Measurements from ENCODE around the gene FAM98A.

Gene FAM98A

GRCh38 chr2:33595385-33595784, 3.7 kb downstream of the FAM98A start:
- DNase-seq, result no peak

- no peak for DNase-seq
Measured at GRCh38 chr2:33589444-33589843, 9.7 kb downstream of the FAM98A start.

- no peak for DNase-seq
Measured at GRCh38 chr2:33588232-33588631, 10.9 kb downstream of the FAM98A start.

GRCh38 chr2:33586766-33587165, 12.3 kb downstream of the FAM98A start:
- DNase-seq, result no peak

- DNase-seq, result peak; percentile 45
Measured at GRCh38 chr2:33583194-33583938, 15.7 kb downstream of the FAM98A start.

- no peak for DNase-seq
Measured at GRCh38 chr2:33581872-33582271, 17.2 kb downstream of the FAM98A start.

GRCh38 chr2:33579227-33579626, 19.9 kb downstream of the FAM98A start:
- no peak for DNase-seq

- no peak for DNase-seq
Measured at GRCh38 chr2:33577668-33578067, 21.4 kb downstream of the FAM98A start.

GRCh38 chr2:33577084-33577483, 22.0 kb downstream of the FAM98A start:
- DNase-seq, result no peak

- no peak for DNase-seq
Measured at GRCh38 chr2:33573657-33574056, 25.4 kb downstream of the FAM98A start.

GRCh38 chr2:33570681-33571080, 28.4 kb downstream of the FAM98A start:
- DNase-seq, result no peak

- DNase-seq, result no peak
Measured at GRCh38 chr2:33561872-33562271, 37.2 kb downstream of the FAM98A start.

- DNase-seq, result no peak
Measured at GRCh38 chr2:33560017-33560416, 39.1 kb downstream of the FAM98A start.

- DNase-seq, result no peak
Measured at GRCh38 chr2:33559328-33559727, 39.8 kb downstream of the FAM98A start.

GRCh38 chr2:33555681-33556080, 43.4 kb downstream of the FAM98A start:
- DNase-seq, result no peak

GRCh38 chr2:33552758-33553461, 46.2 kb downstream of the FAM98A start:
- DNase-seq, result peak; percentile 26

- no peak for DNase-seq
Measured at GRCh38 chr2:33550206-33550605, 48.9 kb downstream of the FAM98A start.

- DNase-seq, result no peak
Measured at GRCh38 chr2:33541243-33541642, 57.9 kb downstream of the FAM98A start.

- DNase-seq, result no peak
Measured at GRCh38 chr2:33535421-33535820, 63.7 kb downstream of the FAM98A start.

All from DMS53 (cell line).